Keratinocyte (primary cell): Measurements from ENCODE around the gene ZFAND6. TPM values are rescaled to one million over a fixed set of nuclear protein-coding genes. Genes with fewer than 3 reads are reported as not detected.

Experiments
- DNase-seq: peaks from one replicate; pipeline ENCODE4 v3.0.0-alpha.2; 2011; ENCODE audit warnings: low read depth, missing footprints, low spot score
- FAIRE-seq: peaks from 2 replicates; lab custom pipeline; 2011; peaks lifted over from hg19 to GRCh38; lab: Jason Lieb, UNC
- H2AFZ ChIP-seq: 2 replicates; pipeline ENCODE4 v1.6.0; 2012; ENCODE audit warnings: low read length, control low read depth, inconsistent platforms; ENCODE audit not compliant: control insufficient read depth
- H3K27ac ChIP-seq: 2 replicates; pipeline ENCODE4 v1.5.1; 2011; ENCODE audit warnings: low read length; ENCODE audit not compliant: control insufficient read depth, insufficient read depth
- H3K27me3 ChIP-seq: 3 replicates; pipeline ENCODE4 v1.6.0; 2011; ENCODE audit warnings: low read length; ENCODE audit not compliant: control insufficient read depth, insufficient read depth; ENCODE audit errors: extremely low read depth
- H3K36me3 ChIP-seq, 2 experiments: 2 replicates in 1 of 2; 3 replicates in 1 of 2; pipeline ENCODE4 v1.5.1; 2011; ENCODE audit warnings: low read length in 2 of 2, mild to moderate bottlenecking in 1 of 2; ENCODE audit not compliant: control insufficient read depth in 2 of 2, insufficient read depth in 2 of 2; ENCODE audit errors: extremely low read depth in 1 of 2
- H3K4me1 ChIP-seq: 3 replicates; pipeline ENCODE4 v1.5.1; 2011; ENCODE audit warnings: low read length; ENCODE audit not compliant: control insufficient read depth, insufficient read depth; ENCODE audit errors: extremely low read depth
- H3K4me2 ChIP-seq: 3 replicates; pipeline ENCODE4 v1.6.0; 2011; ENCODE audit warnings: low read depth, low read length; ENCODE audit not compliant: control insufficient read depth, insufficient read depth; ENCODE audit errors: extremely low read depth
- H3K4me3 ChIP-seq, 3 experiments: fragments of 200-600 bp in 1 of 3; sonication (generic) in 1 of 3; 2 replicates in 2 of 3; 3 replicates in 1 of 3; pipeline ENCODE4 v1.5.1; 2011 to 2016; ENCODE audit warnings: low read length in 3 of 3, mild to moderate bottlenecking in 3 of 3, control low read depth in 2 of 3, inconsistent platforms in 1 of 3, low read depth in 1 of 3, mixed read lengths in 1 of 3, mixed run types in 1 of 3, moderate library complexity in 1 of 3; ENCODE audit not compliant: control insufficient read depth in 2 of 3, insufficient read depth in 2 of 3; ENCODE audit errors: extremely low read depth in 1 of 3
- H3K79me2 ChIP-seq: 2 replicates; pipeline ENCODE4 v1.6.0; 2012; ENCODE audit warnings: low read length; ENCODE audit not compliant: control insufficient read depth, insufficient read depth
- H3K9ac ChIP-seq: 3 replicates; pipeline ENCODE4 v1.6.0; 2011; ENCODE audit warnings: low read length; ENCODE audit not compliant: control insufficient read depth, insufficient read depth; ENCODE audit errors: extremely low read depth
- H3K9me1 ChIP-seq: 3 replicates; pipeline ENCODE4 v1.6.0; 2011; ENCODE audit warnings: low read length; ENCODE audit not compliant: control insufficient read depth, insufficient read depth; ENCODE audit errors: extremely low read depth
- H3K9me3 ChIP-seq: 2 replicates; pipeline ENCODE4 v1.5.1; 2012; ENCODE audit warnings: low read depth, low read length; ENCODE audit not compliant: control insufficient read depth
- H4K20me1 ChIP-seq: 3 replicates; pipeline ENCODE4 v1.6.0; 2011; ENCODE audit warnings: low read length; ENCODE audit not compliant: control insufficient read depth, insufficient read depth; ENCODE audit errors: extremely low read depth
- EZH2 ChIP-seq: IDR thresholded peaks from one replicate; pipeline ENCODE4 v1.6.1; 2012; ENCODE audit warnings: inconsistent platforms, mild to moderate bottlenecking, low read length, moderate library complexity
- dilution Hi-C: fragments of 300-500 bp; cut with MboI; formaldehyde crosslinking; loops from one replicate; pipeline ENCODE4 v1.7.0; 2020; ENCODE audit warnings: low sequenced_read_pairs; ENCODE audit not compliant: extremely low pct_ligation_motif_present
- polyA plus RNA-seq, 5 experiments: library from polyadenylated mRNA; depleted of rRNA in 3 of 5; stranded (reverse) in 3 of 5; stranded (forward) in 1 of 5; unstranded in 1 of 5; fragments of >200 nt; gene quantifications; 1 replicate in 1 of 5; 2 replicates in 3 of 5; 3 replicates in 1 of 5; pipeline versions ENCODE4 v1.2.1 to v1.2.3, GENCODE V29; 2011 to 2012; ENCODE audit warnings: missing spikeins in 2 of 5, low read depth in 1 of 5, low replicate concordance in 1 of 5
- TF ChIP-seq, protein P1 (sequence below), 3 experiments: IDR thresholded peaks in 1 of 3; conservative IDR thresholded peaks in 1 of 3; optimal IDR thresholded peaks in 1 of 3; 2 replicates in 2 of 3; 3 replicates in 1 of 3; pipeline versions ENCODE3 to v1.5.1; 2011; ENCODE audit warnings: low read length in 3 of 3, mild to moderate bottlenecking in 3 of 3, moderate library complexity in 2 of 3, control low read depth in 1 of 3, inconsistent platforms in 1 of 3; ENCODE audit not compliant: insufficient read depth in 2 of 3; ENCODE audit errors: extremely low read depth in 1 of 3

The ZFAND6 gene
- polyA plus RNA-seq, 1 donor (not counting 4 experiments of a cell fraction or from before 2014, with no cell fraction given) = 142 TPM

DNA sequence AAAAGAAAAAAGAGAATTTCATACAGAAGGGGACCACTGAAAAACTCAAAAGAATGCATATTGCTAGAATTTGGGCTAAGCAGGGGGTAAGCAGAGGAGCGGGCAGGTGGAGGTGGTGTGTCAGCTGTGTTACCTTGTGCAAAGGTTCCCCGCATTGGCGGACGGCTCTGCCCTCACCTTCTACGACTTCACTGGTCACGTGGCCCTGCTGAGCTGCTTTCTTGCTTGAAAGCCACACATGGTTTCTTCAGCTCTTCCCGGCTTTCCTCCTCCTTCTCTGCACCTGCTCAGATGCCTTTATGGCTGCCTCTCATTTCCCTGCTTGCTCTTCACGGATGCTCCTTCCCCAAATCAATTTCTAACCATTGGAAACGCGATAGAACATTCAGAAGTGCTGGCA, 123.8 kb downstream of the ZFAND6 start:
- Histone ChIP-seq H3K27me3 (no peaks in the 10 kb centered on the region), H3K4me1 (peaks cover 12% of the 10 kb centered on the region), H3K4me2 (no peak overlapping the region), H3K9me3 (no peaks in the 10 kb centered on the region), H4K20me1 (no peaks in the 10 kb centered on the region), H3K9ac (no peak overlapping the region), H2AFZ (no peak overlapping the region), H3K4me3 (no peak overlapping the region), H3K36me3 (peaks cover 16 to 25% of the 10 kb centered on the region in 2 experiments), H3K9me1 (no peaks in the 10 kb centered on the region), H3K27ac (no peak overlapping the region), H3K79me2 (no peaks in the 10 kb centered on the region)
- dilution Hi-C loops = no loop called here
- TF ChIP-seq, protein P1, sequence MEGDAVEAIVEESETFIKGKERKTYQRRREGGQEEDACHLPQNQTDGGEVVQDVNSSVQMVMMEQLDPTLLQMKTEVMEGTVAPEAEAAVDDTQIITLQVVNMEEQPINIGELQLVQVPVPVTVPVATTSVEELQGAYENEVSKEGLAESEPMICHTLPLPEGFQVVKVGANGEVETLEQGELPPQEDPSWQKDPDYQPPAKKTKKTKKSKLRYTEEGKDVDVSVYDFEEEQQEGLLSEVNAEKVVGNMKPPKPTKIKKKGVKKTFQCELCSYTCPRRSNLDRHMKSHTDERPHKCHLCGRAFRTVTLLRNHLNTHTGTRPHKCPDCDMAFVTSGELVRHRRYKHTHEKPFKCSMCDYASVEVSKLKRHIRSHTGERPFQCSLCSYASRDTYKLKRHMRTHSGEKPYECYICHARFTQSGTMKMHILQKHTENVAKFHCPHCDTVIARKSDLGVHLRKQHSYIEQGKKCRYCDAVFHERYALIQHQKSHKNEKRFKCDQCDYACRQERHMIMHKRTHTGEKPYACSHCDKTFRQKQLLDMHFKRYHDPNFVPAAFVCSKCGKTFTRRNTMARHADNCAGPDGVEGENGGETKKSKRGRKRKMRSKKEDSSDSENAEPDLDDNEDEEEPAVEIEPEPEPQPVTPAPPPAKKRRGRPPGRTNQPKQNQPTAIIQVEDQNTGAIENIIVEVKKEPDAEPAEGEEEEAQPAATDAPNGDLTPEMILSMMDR (optimal IDR thresholded peaks at IDR 0.05 in 1 of 3, IDR thresholded peaks at IDR 0.05 in 1 of 3, conservative IDR thresholded peaks at IDR 0.05 in 1 of 3; ENCODE audit: extremely low read depth in 1 of 3, insufficient read depth in 2 of 3, low read length in 3 of 3) = no peak
- TF ChIP-seq EZH2 = no peak
- FAIRE-seq (no peak), DNase-seq (no peak)

DNA sequence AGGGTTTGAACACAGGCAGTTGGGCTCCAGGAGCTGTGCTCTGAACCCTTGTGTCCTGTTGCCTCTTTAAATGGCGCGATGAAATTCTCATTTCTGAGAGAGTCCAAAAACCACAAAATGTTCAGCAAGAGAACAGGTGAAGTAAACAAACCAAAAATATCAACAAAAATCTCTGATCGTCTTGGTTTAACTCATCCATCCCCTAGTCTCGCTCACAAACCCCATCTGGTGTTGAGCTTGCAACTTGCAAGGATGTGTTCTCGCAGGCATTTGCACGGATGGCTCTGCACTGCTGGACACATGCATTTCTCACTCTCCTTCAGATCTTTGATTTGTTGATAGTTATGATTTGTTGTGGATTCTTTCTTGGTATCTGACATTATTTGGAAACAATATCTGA, 124.4 kb downstream of the ZFAND6 start:
- no peak overlapping the region for H3K27ac ChIP-seq
- no peak overlapping the region for H3K4me3 ChIP-seq
- no peak for TF ChIP-seq EZH2
- TF ChIP-seq, protein P1 (optimal IDR thresholded peaks at IDR 0.05 in 1 of 3, IDR thresholded peaks at IDR 0.05 in 1 of 3, conservative IDR thresholded peaks at IDR 0.05 in 1 of 3; ENCODE audit: extremely low read depth in 1 of 3, insufficient read depth in 2 of 3, low read length in 3 of 3) = peak; percentile 2 to 25 (median 8)
- no peaks in the 10 kb centered on the region for H3K79me2 ChIP-seq
- H3K36me3 ChIP-seq = peaks cover 16 to 25% of the 10 kb centered on the region in 2 experiments
- dilution Hi-C loops = no loop called here
- H3K9ac ChIP-seq = no peak overlapping the region
- H4K20me1 ChIP-seq = no peaks in the 10 kb centered on the region
- no peaks in the 10 kb centered on the region for H3K9me3 ChIP-seq
- H2AFZ ChIP-seq = no peak overlapping the region
- DNase-seq = no peak
- H3K4me2 ChIP-seq = no peak overlapping the region
- no peaks in the 10 kb centered on the region for H3K27me3 ChIP-seq
- peaks cover 9% of the 10 kb centered on the region for H3K4me1 ChIP-seq
- no peaks in the 10 kb centered on the region for H3K9me1 ChIP-seq
- no peak for FAIRE-seq
